Suprapubic skin (tissue), 4 donors: Measurements from ENCODE around the gene ACADL. TPM values are rescaled to one million over a fixed set of nuclear protein-coding genes. Genes with fewer than 3 reads are reported as not detected.

Experiments
- DNase-seq, 2 donors: peaks; one replicate each; pipeline ENCODE4 v3.0.0-alpha.2; 2019; ENCODE audit warnings: low spot score in 2 of 2
- H3K27ac ChIP-seq: fragments of 200-600 bp; sonication (generic); one replicate; pipeline ENCODE4 v1.5.1; 2019
- H3K27me3 ChIP-seq: fragments of 200-600 bp; sonication (generic); one replicate; pipeline ENCODE4 v1.5.1; 2019
- H3K36me3 ChIP-seq: fragments of 200-600 bp; sonication (generic); one replicate; pipeline ENCODE4 v1.5.1; 2019
- H3K4me1 ChIP-seq: fragments of 200-600 bp; sonication (generic); one replicate; pipeline ENCODE4 v1.5.1; 2019
- H3K4me3 ChIP-seq: fragments of 200-600 bp; sonication (generic); one replicate; pipeline ENCODE4 v1.5.1; 2019; ENCODE audit warnings: mild to moderate bottlenecking
- H3K9me3 ChIP-seq: fragments of 200-600 bp; sonication (generic); one replicate; pipeline ENCODE4 v1.5.1; 2019
- EP300 ChIP-seq: sonication (generic); formaldehyde crosslinking; IDR thresholded peaks from one replicate; pipeline ENCODE4 v1.6.1; 2017; ENCODE audit warnings: antibody characterized with exemption
- POLR2A ChIP-seq, 2 donors: fragments of 450-650 bp; IDR thresholded peaks; one replicate each; pipeline ENCODE4 v1.6.1; 2017; ENCODE audit warnings: antibody characterized with exemption in 2 of 2, mild to moderate bottlenecking in 2 of 2, moderate library complexity in 2 of 2
- POLR2AphosphoS5 ChIP-seq, 3 donors: sonication (generic); formaldehyde crosslinking; IDR thresholded peaks; one replicate each; pipeline ENCODE4 v1.6.1; 2017; ENCODE audit warnings: antibody characterized with exemption in 3 of 3
- WGBS: methylation state at CpG from one replicate; pipeline ENCODE4 v1.1.5; 2018; 5-methylcytosine and 5-hydroxymethylcytosine counted together
- total RNA-seq, 4 donors: library from RNA; depleted of rRNA; stranded (reverse); fragments of >200 nt; gene quantifications; one replicate each; pipeline ENCODE4 v1.1.0, GENCODE V29; 2016
- TF ChIP-seq, protein P1 (sequence below), 2 donors: fragments of 200-600 bp in 1 of 2; fragments of 450-650 bp in 1 of 2; sonication (generic) in 1 of 2; IDR thresholded peaks; one replicate each; pipeline ENCODE4 v1.5.1; 2016 to 2019; ENCODE audit warnings: antibody characterized with exemption in 2 of 2, mild to moderate bottlenecking in 1 of 2, moderate library complexity in 1 of 2

Gene ACADL
- total RNA-seq, 4 donors from 2014 or later = 1.5 to 9.8 (median 6.4) TPM

DNA sequence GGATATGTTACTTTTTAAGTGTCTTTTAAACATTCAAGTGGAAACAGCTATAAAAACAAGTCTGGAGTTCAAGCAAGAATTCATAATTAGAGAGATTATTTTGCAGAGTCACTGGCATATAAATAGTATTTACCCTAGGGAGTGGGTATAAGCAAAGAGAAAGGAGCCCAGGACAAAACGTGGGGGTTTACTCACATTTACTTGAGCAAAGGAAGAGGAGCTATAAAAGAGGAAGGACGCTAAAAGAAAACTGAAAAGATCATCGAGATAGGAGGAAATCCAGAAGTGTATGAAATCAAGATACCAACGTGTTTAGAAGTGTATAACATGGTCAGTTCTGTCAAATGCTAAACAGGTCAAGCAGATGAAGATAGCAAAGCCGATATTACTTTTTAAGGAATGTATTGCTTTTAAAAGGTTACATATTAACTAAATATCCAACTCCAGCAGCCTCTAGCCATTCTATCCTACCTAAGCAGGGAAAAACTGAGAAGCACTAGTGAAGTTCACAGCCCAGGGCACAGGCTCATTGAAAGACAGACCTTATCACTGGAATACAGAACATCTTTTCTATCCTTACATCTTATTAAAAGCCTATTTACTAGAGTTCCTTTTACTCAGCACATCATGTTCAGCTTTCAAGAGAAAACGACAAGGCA is 62.7 kb downstream of the ACADL start:
- Histone ChIP-seq H3K36me3 (no peaks in the 10 kb centered on the region), H3K4me3 (no peak overlapping the region), H3K9me3 (no peaks in the 10 kb centered on the region), H3K27ac (no peak overlapping the region), H3K27me3 (no peaks in the 10 kb centered on the region), H3K4me1 (peaks cover 16% of the 10 kb centered on the region)
- WGBS = 51% methylated on average over 6 of the region's 6 CpGs
- no peak for TF ChIP-seq POLR2A (IDR thresholded peaks at IDR 0.05)
- TF ChIP-seq POLR2AphosphoS5 (IDR thresholded peaks at IDR 0.05) = no peak
- TF ChIP-seq, protein P1, sequence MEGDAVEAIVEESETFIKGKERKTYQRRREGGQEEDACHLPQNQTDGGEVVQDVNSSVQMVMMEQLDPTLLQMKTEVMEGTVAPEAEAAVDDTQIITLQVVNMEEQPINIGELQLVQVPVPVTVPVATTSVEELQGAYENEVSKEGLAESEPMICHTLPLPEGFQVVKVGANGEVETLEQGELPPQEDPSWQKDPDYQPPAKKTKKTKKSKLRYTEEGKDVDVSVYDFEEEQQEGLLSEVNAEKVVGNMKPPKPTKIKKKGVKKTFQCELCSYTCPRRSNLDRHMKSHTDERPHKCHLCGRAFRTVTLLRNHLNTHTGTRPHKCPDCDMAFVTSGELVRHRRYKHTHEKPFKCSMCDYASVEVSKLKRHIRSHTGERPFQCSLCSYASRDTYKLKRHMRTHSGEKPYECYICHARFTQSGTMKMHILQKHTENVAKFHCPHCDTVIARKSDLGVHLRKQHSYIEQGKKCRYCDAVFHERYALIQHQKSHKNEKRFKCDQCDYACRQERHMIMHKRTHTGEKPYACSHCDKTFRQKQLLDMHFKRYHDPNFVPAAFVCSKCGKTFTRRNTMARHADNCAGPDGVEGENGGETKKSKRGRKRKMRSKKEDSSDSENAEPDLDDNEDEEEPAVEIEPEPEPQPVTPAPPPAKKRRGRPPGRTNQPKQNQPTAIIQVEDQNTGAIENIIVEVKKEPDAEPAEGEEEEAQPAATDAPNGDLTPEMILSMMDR (IDR thresholded peaks at IDR 0.05) = no peak
- TF ChIP-seq EP300 = no peak
- DNase-seq = no peak

DNA sequence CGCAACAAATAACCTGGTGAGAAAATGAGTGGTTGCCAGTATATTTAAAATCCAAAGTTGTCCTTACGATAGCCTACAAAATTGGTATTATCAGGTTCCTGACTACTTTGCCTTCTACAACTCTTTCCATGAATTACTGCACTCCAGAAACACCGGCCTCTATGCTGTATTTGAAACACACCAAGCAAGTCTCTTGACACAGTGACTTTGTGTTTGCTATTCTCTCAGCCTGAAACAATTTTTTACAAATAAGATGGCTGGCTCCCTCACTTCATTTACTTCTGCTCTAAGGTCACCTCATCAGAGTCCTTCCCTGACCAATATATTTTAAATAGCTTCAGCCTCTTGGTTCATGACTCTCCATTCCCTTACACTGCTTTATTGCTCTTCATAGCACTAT is 66.2 kb downstream of the ACADL start:
- H3K9me3 ChIP-seq = no peaks in the 10 kb centered on the region
- H3K36me3 ChIP-seq = peaks cover 7% of the 10 kb centered on the region
- no peak overlapping the region for H3K27ac ChIP-seq
- TF ChIP-seq EP300 = no peak
- no peak for TF ChIP-seq POLR2A (IDR thresholded peaks at IDR 0.05)
- TF ChIP-seq, protein P1 (IDR thresholded peaks at IDR 0.05) = no peak
- no peak for TF ChIP-seq POLR2AphosphoS5 (IDR thresholded peaks at IDR 0.05)
- WGBS = 96% methylated on average over 3 of the region's 3 CpGs
- no peaks in the 10 kb centered on the region for H3K4me1 ChIP-seq
- no peak overlapping the region for H3K4me3 ChIP-seq
- H3K27me3 ChIP-seq = no peaks in the 10 kb centered on the region
- no peak for DNase-seq

DNA sequence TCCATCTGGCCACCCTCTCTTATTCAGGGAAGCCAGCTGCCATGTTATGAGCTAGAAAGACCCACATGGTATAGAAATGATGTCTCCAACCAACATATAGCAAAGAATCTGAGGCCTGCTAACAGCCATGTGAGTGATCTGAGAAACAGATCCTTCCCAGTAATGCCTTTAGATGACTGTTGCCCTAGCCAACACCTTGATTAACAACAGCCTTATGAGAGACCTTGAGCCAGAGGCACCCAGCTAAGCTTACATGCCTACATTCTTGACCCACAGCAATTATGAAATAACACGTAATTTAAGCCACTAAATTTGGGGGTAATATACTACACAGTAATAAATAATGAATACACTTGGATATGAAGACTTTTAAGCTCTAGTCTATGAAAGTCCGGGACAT is 67.0 kb downstream of the ACADL start:
- no peak overlapping the region for H3K27ac ChIP-seq
- 80% methylated on average over 2 of the region's 2 CpGs for WGBS

DNA sequence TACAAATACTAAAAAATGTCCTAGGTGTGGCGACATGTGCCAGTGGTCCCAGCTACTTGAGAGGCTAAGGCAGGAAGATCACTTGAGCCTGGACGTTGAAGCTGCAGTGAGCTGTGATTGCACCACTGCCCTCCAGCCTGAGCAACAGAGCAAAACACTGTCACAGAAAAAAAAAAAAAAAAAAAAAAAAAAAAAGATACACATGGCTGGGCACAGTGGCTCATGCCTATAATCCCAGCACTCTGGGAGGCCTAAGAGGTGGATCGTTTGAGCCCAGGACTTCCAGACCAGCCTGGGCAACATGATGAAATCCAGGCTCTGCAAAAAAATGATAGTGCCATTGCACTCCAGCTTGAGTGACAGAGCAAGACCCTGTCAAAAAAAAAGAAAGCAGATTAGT is 67.7 kb downstream of the ACADL start:
- TF ChIP-seq POLR2A (IDR thresholded peaks at IDR 0.05) (no peak), EP300 (no peak), POLR2AphosphoS5 (IDR thresholded peaks at IDR 0.05) (no peak)
- TF ChIP-seq, protein P1 (IDR thresholded peaks at IDR 0.05) = no peak
- H3K36me3 ChIP-seq = peaks cover 22% of the 10 kb centered on the region
- no peaks in the 10 kb centered on the region for H3K9me3 ChIP-seq
- H3K4me1 ChIP-seq = no peaks in the 10 kb centered on the region
- no peak for DNase-seq
- H3K27ac ChIP-seq = no peak overlapping the region
- WGBS = 67% methylated on average over 3 of the region's 3 CpGs
- H3K4me3 ChIP-seq = no peak overlapping the region
- H3K27me3 ChIP-seq = no peaks in the 10 kb centered on the region

More for the DNA sequence above, 67.0 kb downstream of the ACADL start:
- no peak for DNase-seq
- no peaks in the 10 kb centered on the region for H3K4me1 ChIP-seq
- peaks cover 15% of the 10 kb centered on the region for H3K36me3 ChIP-seq
- no peaks in the 10 kb centered on the region for H3K27me3 ChIP-seq
- TF ChIP-seq EP300 (no peak), POLR2A (IDR thresholded peaks at IDR 0.05) (no peak), POLR2AphosphoS5 (IDR thresholded peaks at IDR 0.05) (no peak)
- TF ChIP-seq, protein P1 (IDR thresholded peaks at IDR 0.05) = no peak
- H3K9me3 ChIP-seq = no peaks in the 10 kb centered on the region
- no peak overlapping the region for H3K4me3 ChIP-seq

DNA sequence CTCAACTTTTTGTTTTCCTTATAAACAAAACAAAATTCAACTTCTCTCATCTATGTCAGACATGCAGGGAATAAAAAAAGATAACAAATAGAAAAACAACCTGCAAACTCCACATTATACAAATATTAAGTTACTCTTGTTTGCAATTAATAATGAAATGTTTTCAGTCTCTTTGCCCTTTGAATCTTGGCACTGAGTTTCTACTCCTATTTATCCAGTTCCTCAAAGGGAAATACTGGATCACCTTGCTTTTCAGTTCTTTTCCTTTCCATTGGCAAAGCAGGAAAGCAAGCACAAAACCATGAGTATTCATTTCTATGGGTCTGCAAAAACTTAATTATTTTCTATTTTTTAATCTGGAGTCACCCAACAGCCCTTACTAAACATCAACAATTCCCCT is 77.6 kb downstream of the ACADL start:
- no peak for DNase-seq
- no peak overlapping the region for H3K27ac ChIP-seq
- TF ChIP-seq, protein P1 (IDR thresholded peaks at IDR 0.05) = no peak
- TF ChIP-seq POLR2AphosphoS5 (IDR thresholded peaks at IDR 0.05) (no peak), EP300 (no peak), POLR2A (IDR thresholded peaks at IDR 0.05) (no peak)
- H3K36me3 ChIP-seq = peaks cover 44% of the 10 kb centered on the region
- no peak overlapping the region for H3K4me3 ChIP-seq
- H3K4me1 ChIP-seq = no peaks in the 10 kb centered on the region
- H3K9me3 ChIP-seq = peaks cover 3% of the 10 kb centered on the region
- H3K27me3 ChIP-seq = no peaks in the 10 kb centered on the region

Other genes starting within 250 kb of the ACADL start
- gene RPE, start 222.8 kb downstream of the ACADL start, total RNA-seq = 10 to 100 TPM; 33.6 to 74.0 (median 46.6) TPM
- gene KANSL1L, start 54.0 kb downstream of the ACADL start, total RNA-seq = 10 to 100 TPM; 18.0 to 48.7 (median 25.6) TPM
- not detected for gene MYL1, start 89.7 kb upstream of the ACADL start, total RNA-seq